PC-9 (cell line): Measurements from ENCODE around the gene LRRC47. TPM values are rescaled to one million over a fixed set of nuclear protein-coding genes. Genes with fewer than 3 reads are reported as not detected.

Experiments used
- BruUV-seq: library from RNA; stranded (reverse); fragments of 400-500 nt; replicated peaks from 2 replicates; lab custom pipeline; 2021; lab: Mats Ljungman, UMichigan
- CTCF ChIA-PET: fragments of 300-600 bp; sonication (Branson Sonifier 250); formaldehyde crosslinking; loops from one replicate; lab custom pipeline; 2022; ENCODE audit warnings: antibody characterized with exemption; lab: Charles Lee
- POLR2A ChIA-PET: fragments of 300-600 bp; sonication (Branson Sonifier 250); formaldehyde crosslinking; loops from one replicate; lab custom pipeline; 2022; ENCODE audit warnings: antibody characterized with exemption; ENCODE audit not compliant: unreplicated experiment; lab: Charles Lee
- DNase-seq, 2 experiments: peaks; one replicate each; pipeline versions ENCODE4 v3.0.0 to v3.0.0-alpha.2; 2015 to 2022; ENCODE audit warnings: mixed read lengths in 1 of 2
- H2AFZ ChIP-seq: fragments of 200-600 bp; sonication (generic); 2 replicates; pipeline ENCODE4 v1.8.1; 2017; ENCODE audit warnings: antibody characterized with exemption
- H3F3A ChIP-seq: fragments of 200-600 bp; sonication (generic); 2 replicates; pipeline ENCODE4 v1.8.1; 2017; ENCODE audit warnings: antibody characterized with exemption, mild to moderate bottlenecking, low read depth; ENCODE audit not compliant: insufficient read depth
- H3K27ac ChIP-seq: fragments of 200-600 bp; sonication (generic); 2 replicates; pipeline ENCODE4 v1.6.1; 2016; ENCODE audit warnings: mixed run types
- H3K27me3 ChIP-seq: fragments of 200-600 bp; sonication (generic); 2 replicates; pipeline ENCODE4 v1.6.1; 2016; ENCODE audit warnings: low read depth, mixed run types; ENCODE audit not compliant: insufficient read depth
- H3K36me3 ChIP-seq: fragments of 200-600 bp; sonication (generic); 2 replicates; pipeline ENCODE4 v1.6.1; 2016; ENCODE audit warnings: low read depth, mixed run types
- H3K4me1 ChIP-seq: fragments of 200-600 bp; sonication (generic); replicated peaks from 2 replicates; pipeline ENCODE4 v1.6.1; 2016; ENCODE audit warnings: mixed run types; ENCODE audit not compliant: insufficient read depth
- H3K4me2 ChIP-seq: fragments of 200-600 bp; sonication (generic); 2 replicates; pipeline ENCODE4 v1.6.1; 2017; ENCODE audit warnings: mixed run types
- H3K4me3 ChIP-seq: fragments of 200-600 bp; sonication (generic); 2 replicates; pipeline ENCODE4 v1.6.1; 2016; ENCODE audit warnings: mixed run types
- H3K79me2 ChIP-seq: fragments of 200-600 bp; sonication (generic); 2 replicates; pipeline ENCODE4 v1.6.1; 2017; ENCODE audit warnings: low read depth, mixed run types
- H3K9me2 ChIP-seq: fragments of 200-600 bp; sonication (generic); 2 replicates; pipeline ENCODE4 v1.8.1; 2017; ENCODE audit warnings: mild to moderate bottlenecking; ENCODE audit not compliant: insufficient read depth
- H3K9me3 ChIP-seq: fragments of 200-600 bp; sonication (generic); 2 replicates; pipeline ENCODE4 v1.8.1; 2016; ENCODE audit warnings: low read depth; ENCODE audit not compliant: insufficient read depth
- H4K20me1 ChIP-seq: fragments of 200-600 bp; sonication (generic); 2 replicates; pipeline ENCODE4 v1.8.1; 2017; ENCODE audit not compliant: insufficient read depth
- CTCF ChIP-seq: fragments of 200-600 bp; sonication (generic); conservative IDR thresholded peaks from 2 replicates; pipeline ENCODE4 v1.6.1; 2017; ENCODE audit warnings: mixed run types, antibody characterized with exemption, mild to moderate bottlenecking, moderate library complexity
- EZH2 ChIP-seq: fragments of 200-600 bp; sonication (generic); IDR thresholded peaks from 2 replicates; pipeline ENCODE4 v1.8.0; 2017; ENCODE audit warnings: antibody characterized with exemption, low read depth
- intact Hi-C: fragments of 100-400 bp; cut with micrococcal nuclease; formaldehyde crosslinking; loops from one replicate; pipeline ENCODE4 v1.10.0; 2022; ENCODE audit not compliant: unreplicated experiment
- total RNA-seq: library from RNA; stranded (reverse); gene quantifications from 2 replicates; pipeline ENCODE4 v1.2.3, GENCODE V29; 2021

LRRC47 gene
- total RNA-seq, 1 experiment from 2014 or later, result 34.2 TPM

GRCh38 chr1:3824650-3825049 is 28.4 kb upstream of the LRRC47 start:
- Histone ChIP-seq H3K27ac (no peak overlapping the region), H3K4me1 (no peaks in the 10 kb centered on the region), H3K9me2 (no peaks in the 10 kb centered on the region), H3K79me2 (no peaks in the 10 kb centered on the region), H4K20me1 (no peaks in the 10 kb centered on the region), H3K4me2 (no peak overlapping the region), H3K36me3 (no peaks in the 10 kb centered on the region), H2AFZ (no peak overlapping the region), H3F3A (no peaks in the 10 kb centered on the region), H3K4me3 (no peak overlapping the region), H3K9me3 (no peaks in the 10 kb centered on the region), H3K27me3 (no peaks in the 10 kb centered on the region)
- TF ChIP-seq EZH2, result no peak
- TF ChIP-seq CTCF, result no peak
- POLR2A ChIA-PET, result no interaction called here
- CTCF ChIA-PET, result no interaction called here
- intact Hi-C loops, result no loop called here
- no TSS peak for BruUV-seq
- DNase-seq, result no peak

DNA sequence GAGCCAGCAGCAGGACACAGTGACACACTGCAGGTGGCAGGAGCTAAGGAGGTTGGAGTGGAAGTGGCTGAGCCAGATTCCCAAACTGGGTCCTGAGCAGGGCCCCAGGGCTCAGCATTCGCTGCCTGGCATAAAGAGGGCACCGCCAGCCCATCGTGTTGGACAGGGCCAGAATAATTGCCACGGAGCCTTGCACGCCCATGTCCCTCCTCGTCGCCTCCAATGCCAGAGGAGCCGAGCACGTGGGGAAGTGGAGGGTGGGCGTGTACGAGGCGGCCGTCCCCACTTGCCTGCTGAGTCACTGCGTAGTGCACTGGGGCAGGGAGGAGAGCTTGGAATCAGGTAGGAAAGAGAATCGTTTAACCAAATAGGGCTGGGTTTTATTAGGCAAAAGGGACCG is 26.1 kb upstream of the LRRC47 start:
- H3K36me3 ChIP-seq, result no peaks in the 10 kb centered on the region
- no peaks in the 10 kb centered on the region for H3K27me3 ChIP-seq
- BruUV-seq, result no TSS peak
- no peaks in the 10 kb centered on the region for H3K79me2 ChIP-seq
- POLR2A ChIA-PET, result no interaction called here
- TF ChIP-seq EZH2, result no peak
- TF ChIP-seq CTCF, result no peak
- no peaks in the 10 kb centered on the region for H3F3A ChIP-seq
- H3K4me1 ChIP-seq, result no peaks in the 10 kb centered on the region
- H2AFZ ChIP-seq, result no peak overlapping the region
- intact Hi-C loops, result no loop called here
- H3K9me2 ChIP-seq, result no peaks in the 10 kb centered on the region
- H3K4me3 ChIP-seq, result no peak overlapping the region
- DNase-seq, result no peak
- H3K9me3 ChIP-seq, result no peaks in the 10 kb centered on the region
- no peak overlapping the region for H3K27ac ChIP-seq
- H3K4me2 ChIP-seq, result no peak overlapping the region
- CTCF ChIA-PET, result no interaction called here
- no peaks in the 10 kb centered on the region for H4K20me1 ChIP-seq

DNA sequence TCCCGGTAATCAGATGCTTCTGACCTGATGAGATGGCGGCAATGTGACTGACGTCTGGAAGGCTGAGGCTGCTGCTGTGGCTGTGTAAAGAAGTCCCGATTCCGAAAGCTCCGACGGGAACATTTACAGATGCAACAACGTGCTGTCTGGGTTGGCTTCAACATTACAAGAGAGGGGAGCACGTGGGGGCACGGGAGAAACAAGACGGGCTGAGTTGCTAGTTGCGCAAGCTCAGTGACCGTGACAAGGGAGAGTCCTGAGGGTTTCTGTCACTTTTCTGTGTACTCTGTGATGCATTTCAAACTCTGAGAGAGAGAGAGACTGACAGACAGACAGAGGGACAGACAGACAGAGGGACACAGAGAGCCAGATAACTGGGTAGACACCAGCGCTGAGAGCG is 25.6 kb upstream of the LRRC47 start:
- H3K79me2 ChIP-seq, result no peaks in the 10 kb centered on the region
- intact Hi-C loops, result no loop called here
- no peak overlapping the region for H3K4me2 ChIP-seq
- H3K9me2 ChIP-seq, result no peaks in the 10 kb centered on the region
- no peaks in the 10 kb centered on the region for H3K27me3 ChIP-seq
- H3F3A ChIP-seq, result no peaks in the 10 kb centered on the region
- no peak for DNase-seq
- no peaks in the 10 kb centered on the region for H3K4me1 ChIP-seq
- H3K9me3 ChIP-seq, result no peaks in the 10 kb centered on the region
- CTCF ChIA-PET, result no interaction called here
- H3K4me3 ChIP-seq, result no peak overlapping the region
- H3K27ac ChIP-seq, result no peak overlapping the region
- no TSS peak for BruUV-seq
- H2AFZ ChIP-seq, result no peak overlapping the region
- POLR2A ChIA-PET, result no interaction called here
- no peaks in the 10 kb centered on the region for H4K20me1 ChIP-seq
- no peak for TF ChIP-seq EZH2
- no peak for TF ChIP-seq CTCF
- no peaks in the 10 kb centered on the region for H3K36me3 ChIP-seq
